ENCODE results near the gene TBATA.

Gene TBATA

DNA sequence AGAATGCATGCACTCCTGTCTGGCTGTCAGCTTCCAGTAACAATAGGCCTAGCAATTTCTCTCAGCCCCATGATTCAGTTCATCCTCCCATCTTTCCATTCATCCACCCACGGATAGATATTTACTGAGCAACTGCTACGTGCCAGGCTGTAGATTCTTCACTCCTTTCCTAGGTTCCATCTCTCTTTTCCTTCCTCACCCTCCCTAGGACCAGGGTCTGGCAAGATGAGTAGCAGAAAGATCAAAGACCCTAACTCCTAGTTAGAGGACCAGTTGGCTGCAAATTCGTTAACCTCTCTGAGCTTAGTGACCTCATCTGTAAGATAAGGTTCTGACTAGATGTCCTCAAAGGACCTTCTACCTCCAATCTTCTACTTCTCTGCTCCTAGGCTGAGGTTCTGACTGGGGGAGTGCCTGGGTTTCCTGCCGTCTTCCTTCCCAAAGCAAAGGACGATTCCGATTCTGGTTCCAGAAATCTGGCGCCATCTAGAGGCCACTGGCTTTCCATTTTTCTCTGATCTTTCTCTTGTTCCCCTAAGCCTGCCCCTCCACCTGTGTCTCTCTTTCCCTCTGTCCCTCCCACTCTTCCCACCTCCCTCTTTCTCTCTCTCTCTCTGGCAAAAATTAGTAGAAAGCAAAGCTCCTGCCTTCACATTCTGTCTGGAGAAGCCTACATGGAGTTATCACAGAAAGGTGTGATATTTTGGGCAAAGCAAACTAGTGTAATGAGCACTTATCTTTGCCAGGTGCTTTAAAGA lies 26.2 kb downstream of the TBATA start:
- H3K27me3 ChIP-seq (ENCODE audit: control insufficient read depth, insufficient read depth, low read length), result no peaks in the 10 kb centered on the region
- H3K4me1 ChIP-seq (ENCODE audit: control insufficient read depth, insufficient read depth, low read length), result peaks cover 17% of the 10 kb centered on the region
- H3K27ac ChIP-seq (ENCODE audit: low read depth, low read length), result no peak overlapping the region
- H3K4me3 ChIP-seq (ENCODE audit: low read depth, low read length), result no peak overlapping the region
- no peaks in the 10 kb centered on the region for H3K36me3 ChIP-seq (ENCODE audit: control insufficient read depth, insufficient read depth, low read length)
- H3K9me3 ChIP-seq (ENCODE audit: control insufficient read depth, insufficient read depth, low read length), result no peaks in the 10 kb centered on the region
- H3K9ac ChIP-seq (ENCODE audit: low read depth, low read length), result no peak overlapping the region

DNA sequence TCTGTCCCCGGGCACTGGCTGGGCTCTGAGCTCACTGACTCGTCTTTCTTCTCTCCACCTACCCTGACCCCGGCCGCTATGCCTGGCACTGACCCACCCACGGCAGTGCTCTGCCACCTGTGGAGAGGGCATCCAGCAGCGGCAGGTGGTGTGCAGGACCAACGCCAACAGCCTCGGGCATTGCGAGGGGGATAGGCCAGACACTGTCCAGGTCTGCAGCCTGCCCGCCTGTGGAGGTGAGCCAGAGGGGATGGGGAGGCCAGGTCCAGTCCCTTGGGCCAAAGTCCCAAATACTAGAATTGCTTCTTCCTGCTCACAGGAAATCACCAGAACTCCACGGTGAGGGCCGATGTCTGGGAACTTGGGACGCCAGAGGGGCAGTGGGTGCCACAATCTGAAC lies 27.3 kb downstream of the TBATA start:
- Histone ChIP-seq H3K9ac (ENCODE audit: low read depth, low read length) (no peak overlapping the region), H3K36me3 (ENCODE audit: control insufficient read depth, insufficient read depth, low read length) (no peaks in the 10 kb centered on the region), H3K4me3 (ENCODE audit: low read depth, low read length) (no peak overlapping the region), H3K27ac (ENCODE audit: low read depth, low read length) (no peak overlapping the region), H3K27me3 (ENCODE audit: control insufficient read depth, insufficient read depth, low read length) (no peaks in the 10 kb centered on the region), H3K4me1 (ENCODE audit: control insufficient read depth, insufficient read depth, low read length) (peaks cover 17% of the 10 kb centered on the region), H3K9me3 (ENCODE audit: control insufficient read depth, insufficient read depth, low read length) (no peaks in the 10 kb centered on the region)

DNA sequence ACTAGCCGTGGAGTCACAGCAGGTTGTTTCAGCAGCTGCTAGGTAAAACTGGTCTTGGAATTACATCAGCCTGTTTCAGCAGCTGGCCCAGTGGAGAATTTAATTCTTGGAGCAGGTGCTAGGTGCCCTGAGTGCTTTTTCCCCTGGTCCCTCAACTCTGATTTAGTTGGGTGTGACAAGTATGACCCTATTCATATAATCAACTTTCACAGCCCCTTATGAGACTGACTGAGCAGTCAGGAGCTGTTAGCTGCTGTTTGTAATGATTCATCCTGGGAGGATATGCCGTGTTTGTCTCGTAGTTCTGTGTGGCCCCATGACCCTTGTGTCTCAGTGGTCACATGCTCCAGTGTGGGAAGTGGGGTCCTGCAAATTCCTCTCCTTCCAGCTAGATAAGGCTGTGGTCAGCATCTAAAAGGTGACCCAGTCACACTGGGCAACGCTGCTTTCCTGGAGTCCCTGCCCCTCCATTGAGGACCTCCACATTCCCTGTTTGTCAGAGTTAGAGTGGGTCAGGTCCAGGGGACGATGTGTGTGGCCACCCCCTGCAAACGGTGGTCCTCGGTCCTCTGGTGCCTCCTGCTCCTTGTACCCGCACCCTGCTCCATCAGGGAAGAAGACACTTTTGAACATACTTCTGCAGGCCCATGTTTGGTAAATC lies 28.3 kb downstream of the TBATA start:
- Histone ChIP-seq H3K9ac (ENCODE audit: low read depth, low read length) (no peak overlapping the region), H3K4me3 (ENCODE audit: low read depth, low read length) (no peak overlapping the region), H3K27ac (ENCODE audit: low read depth, low read length) (no peak overlapping the region), H3K4me1 (ENCODE audit: control insufficient read depth, insufficient read depth, low read length) (peaks cover 17% of the 10 kb centered on the region), H3K36me3 (ENCODE audit: control insufficient read depth, insufficient read depth, low read length) (no peaks in the 10 kb centered on the region), H3K27me3 (ENCODE audit: control insufficient read depth, insufficient read depth, low read length) (no peaks in the 10 kb centered on the region), H3K9me3 (ENCODE audit: control insufficient read depth, insufficient read depth, low read length) (no peaks in the 10 kb centered on the region)

DNA sequence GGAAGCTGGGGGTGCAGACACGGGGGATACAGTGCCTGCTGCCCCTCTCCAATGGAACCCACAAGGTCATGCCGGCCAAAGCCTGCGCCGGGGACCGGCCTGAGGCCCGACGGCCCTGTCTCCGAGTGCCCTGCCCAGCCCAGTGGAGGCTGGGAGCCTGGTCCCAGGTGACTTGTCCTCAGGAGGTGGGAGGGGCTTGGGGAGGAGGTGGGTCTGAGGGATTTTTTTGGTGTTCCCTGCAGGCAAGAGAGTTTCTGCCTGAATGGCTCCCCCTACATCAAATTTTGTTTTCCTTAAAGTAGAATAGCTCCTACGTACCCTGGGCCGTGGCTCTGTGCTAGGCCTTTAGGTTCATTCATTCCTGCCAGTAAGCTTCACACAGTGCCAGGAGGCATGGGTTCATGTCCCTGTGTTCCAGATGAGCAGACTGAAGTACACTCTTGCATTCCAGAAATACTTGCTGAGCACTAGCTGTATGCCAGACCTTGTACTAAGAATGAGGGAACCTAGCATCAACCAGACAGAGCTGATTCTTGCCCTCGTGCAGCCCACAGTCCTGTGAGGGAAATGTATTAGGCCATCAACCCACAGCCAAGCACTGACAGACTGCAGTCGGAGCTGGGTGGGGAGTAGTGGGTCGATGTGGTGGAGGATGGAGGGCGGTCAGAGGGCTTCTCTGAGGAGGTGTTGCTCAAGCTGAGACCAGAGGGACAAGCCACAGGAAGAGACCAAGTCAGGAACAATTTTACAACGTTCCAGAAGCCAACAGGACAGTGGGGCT lies 31.1 kb downstream of the TBATA start:
- Histone ChIP-seq H3K4me3 (ENCODE audit: low read depth, low read length) (no peak overlapping the region), H3K4me1 (ENCODE audit: control insufficient read depth, insufficient read depth, low read length) (0 out of 2 replicates have a peak, but pooled peaks cover 3% of the 10 kb centered on the region), H3K9ac (ENCODE audit: low read depth, low read length) (no peak overlapping the region), H3K27me3 (ENCODE audit: control insufficient read depth, insufficient read depth, low read length) (no peaks in the 10 kb centered on the region), H3K36me3 (ENCODE audit: control insufficient read depth, insufficient read depth, low read length) (no peaks in the 10 kb centered on the region), H3K27ac (ENCODE audit: low read depth, low read length) (no peak overlapping the region), H3K9me3 (ENCODE audit: control insufficient read depth, insufficient read depth, low read length) (no peaks in the 10 kb centered on the region)

DNA sequence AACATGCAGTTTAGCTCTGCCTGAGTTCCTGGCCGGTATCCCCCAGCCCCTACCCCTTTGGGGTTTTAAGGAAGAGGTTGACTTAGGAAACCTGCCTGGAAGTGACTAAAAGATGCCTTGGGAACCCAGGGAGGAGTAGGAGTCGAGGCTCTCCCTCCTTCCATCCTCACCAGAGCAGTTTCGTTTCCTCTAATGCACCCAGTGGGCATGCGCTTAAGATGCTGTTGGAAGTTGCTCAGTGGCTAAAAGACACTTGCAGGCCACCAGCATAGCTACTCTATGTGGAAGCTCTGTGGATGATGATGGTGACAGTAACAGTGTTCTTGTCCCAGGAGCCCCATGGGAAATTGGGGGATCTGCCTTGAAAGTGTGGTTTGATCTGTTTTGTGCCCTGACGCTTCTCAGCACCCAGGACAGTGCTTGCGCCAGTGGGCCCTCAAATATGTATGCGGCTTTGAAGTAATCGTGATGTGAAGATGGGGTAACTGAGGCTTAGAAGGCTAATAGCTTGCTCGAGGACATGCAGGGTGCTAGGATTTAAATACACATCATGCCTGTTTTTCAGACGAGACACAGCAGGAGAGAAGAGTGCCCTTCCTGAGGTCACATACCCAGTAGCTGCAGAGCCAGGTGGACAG lies 32.0 kb downstream of the TBATA start:
- H3K4me3 ChIP-seq (ENCODE audit: low read depth, low read length), result no peak overlapping the region
- H3K4me1 ChIP-seq (ENCODE audit: control insufficient read depth, insufficient read depth, low read length), result no peaks in the 10 kb centered on the region
- no peaks in the 10 kb centered on the region for H3K9me3 ChIP-seq (ENCODE audit: control insufficient read depth, insufficient read depth, low read length)
- no peak overlapping the region for H3K27ac ChIP-seq (ENCODE audit: low read depth, low read length)
- no peak overlapping the region for H3K9ac ChIP-seq (ENCODE audit: low read depth, low read length)
- H3K27me3 ChIP-seq (ENCODE audit: control insufficient read depth, insufficient read depth, low read length), result no peaks in the 10 kb centered on the region
- no peaks in the 10 kb centered on the region for H3K36me3 ChIP-seq (ENCODE audit: control insufficient read depth, insufficient read depth, low read length)

DNA sequence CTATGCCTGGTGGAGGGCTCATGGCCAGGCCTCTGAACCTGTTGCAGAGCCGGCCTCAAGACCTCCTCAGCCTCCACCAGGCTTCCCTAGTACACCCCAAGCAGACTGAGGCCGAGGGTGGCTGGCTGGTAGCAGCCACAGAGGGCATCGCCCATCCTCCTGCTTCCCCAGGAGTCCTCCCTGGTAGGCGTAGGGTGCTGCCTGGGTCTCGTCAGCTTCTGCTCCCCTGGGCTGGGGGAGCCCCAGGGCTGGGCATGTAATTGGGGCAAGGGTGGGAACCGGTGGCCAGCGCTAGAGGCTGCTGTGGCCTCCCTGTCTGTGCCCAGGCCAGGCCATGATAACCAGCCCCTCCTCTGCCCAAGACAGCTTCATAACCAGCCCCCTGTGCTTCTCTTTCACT lies 32.6 kb downstream of the TBATA start:
- no peaks in the 10 kb centered on the region for H3K36me3 ChIP-seq (ENCODE audit: control insufficient read depth, insufficient read depth, low read length)
- H3K27me3 ChIP-seq (ENCODE audit: control insufficient read depth, insufficient read depth, low read length), result no peaks in the 10 kb centered on the region
- no peaks in the 10 kb centered on the region for H3K4me1 ChIP-seq (ENCODE audit: control insufficient read depth, insufficient read depth, low read length)
- H3K9ac ChIP-seq (ENCODE audit: low read depth, low read length), result no peak overlapping the region
- no peak overlapping the region for H3K4me3 ChIP-seq (ENCODE audit: low read depth, low read length)
- no peak overlapping the region for H3K27ac ChIP-seq (ENCODE audit: low read depth, low read length)
- no peaks in the 10 kb centered on the region for H3K9me3 ChIP-seq (ENCODE audit: control insufficient read depth, insufficient read depth, low read length)

DNA sequence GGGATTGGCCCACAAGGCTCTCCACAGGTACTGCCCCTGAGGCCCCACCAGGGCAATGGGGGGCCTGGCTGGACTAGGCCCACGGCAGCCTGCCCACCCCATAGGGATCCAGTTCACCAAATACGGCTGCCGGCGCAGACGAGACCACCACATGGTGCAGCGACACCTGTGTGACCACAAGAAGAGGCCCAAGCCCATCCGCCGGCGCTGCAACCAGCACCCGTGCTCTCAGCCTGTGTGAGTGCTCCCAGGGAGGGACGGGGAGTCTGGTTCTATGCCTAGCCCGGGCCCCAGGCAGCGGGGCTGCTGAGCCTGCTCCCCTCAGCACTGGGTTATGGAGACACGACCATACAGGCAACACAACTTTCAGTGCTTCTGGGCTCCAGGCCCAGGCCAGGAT lies 33.2 kb downstream of the TBATA start:
- Histone ChIP-seq H3K9me3 (ENCODE audit: control insufficient read depth, insufficient read depth, low read length) (no peaks in the 10 kb centered on the region), H3K9ac (ENCODE audit: low read depth, low read length) (no peak overlapping the region), H3K36me3 (ENCODE audit: control insufficient read depth, insufficient read depth, low read length) (no peaks in the 10 kb centered on the region), H3K4me3 (ENCODE audit: low read depth, low read length) (no peak overlapping the region), H3K27ac (ENCODE audit: low read depth, low read length) (no peak overlapping the region), H3K27me3 (ENCODE audit: control insufficient read depth, insufficient read depth, low read length) (no peaks in the 10 kb centered on the region), H3K4me1 (ENCODE audit: control insufficient read depth, insufficient read depth, low read length) (no peaks in the 10 kb centered on the region)

DNA sequence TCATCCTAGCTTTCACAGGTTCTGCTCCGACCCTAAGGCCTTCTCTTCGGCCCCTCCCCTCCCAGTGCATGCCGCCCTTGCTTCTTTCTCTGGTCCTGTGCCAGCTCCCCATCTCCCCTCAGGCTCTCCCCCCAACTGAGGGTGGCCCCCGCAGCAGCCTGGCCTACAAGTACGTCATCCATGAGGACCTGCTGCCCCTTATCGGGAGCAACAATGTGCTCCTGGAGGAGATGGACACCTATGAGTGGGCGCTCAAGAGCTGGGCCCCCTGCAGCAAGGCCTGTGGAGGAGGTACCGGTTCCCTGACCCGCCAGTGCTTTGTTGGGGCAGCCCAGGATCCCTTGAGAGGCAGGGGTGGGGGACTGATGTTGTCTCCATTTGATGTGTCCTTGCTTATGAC lies 33.8 kb downstream of the TBATA start:
- Histone ChIP-seq H3K27me3 (ENCODE audit: control insufficient read depth, insufficient read depth, low read length) (no peaks in the 10 kb centered on the region), H3K9me3 (ENCODE audit: control insufficient read depth, insufficient read depth, low read length) (no peaks in the 10 kb centered on the region), H3K9ac (ENCODE audit: low read depth, low read length) (no peak overlapping the region), H3K4me3 (ENCODE audit: low read depth, low read length) (no peak overlapping the region), H3K36me3 (ENCODE audit: control insufficient read depth, insufficient read depth, low read length) (no peaks in the 10 kb centered on the region), H3K4me1 (ENCODE audit: control insufficient read depth, insufficient read depth, low read length) (no peaks in the 10 kb centered on the region), H3K27ac (ENCODE audit: low read depth, low read length) (no peak overlapping the region)

DNA sequence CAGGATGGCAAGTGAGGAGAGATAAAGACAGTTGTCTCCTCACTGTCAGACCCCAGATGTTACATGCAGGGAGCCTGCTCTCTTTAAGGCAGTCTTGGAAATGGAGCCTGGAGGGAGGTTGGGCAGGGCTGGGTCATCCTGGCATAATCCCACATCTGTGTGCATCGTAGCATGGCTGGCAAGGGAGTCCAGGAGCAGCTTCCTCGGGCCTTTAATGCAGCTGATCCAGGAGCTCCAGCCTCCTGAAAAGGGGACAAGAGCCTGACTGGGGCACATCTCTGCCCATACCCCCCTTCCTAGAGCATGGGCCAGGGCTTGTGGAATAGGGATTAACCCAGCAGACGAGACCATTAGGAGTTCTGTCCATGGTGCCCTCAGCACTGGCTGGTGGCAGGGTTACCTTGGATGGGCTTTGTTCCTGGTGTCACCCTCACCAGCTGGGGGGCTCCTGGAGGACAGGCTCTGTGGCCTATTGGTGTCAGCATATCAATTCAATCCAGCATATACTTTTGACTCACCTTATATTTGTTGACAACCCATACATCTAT lies 34.9 kb downstream of the TBATA start:
- Histone ChIP-seq H3K36me3 (ENCODE audit: control insufficient read depth, insufficient read depth, low read length) (no peaks in the 10 kb centered on the region), H3K9me3 (ENCODE audit: control insufficient read depth, insufficient read depth, low read length) (no peaks in the 10 kb centered on the region), H3K27me3 (ENCODE audit: control insufficient read depth, insufficient read depth, low read length) (no peaks in the 10 kb centered on the region), H3K27ac (ENCODE audit: low read depth, low read length) (no peak overlapping the region), H3K9ac (ENCODE audit: low read depth, low read length) (no peak overlapping the region), H3K4me3 (ENCODE audit: low read depth, low read length) (no peak overlapping the region), H3K4me1 (ENCODE audit: control insufficient read depth, insufficient read depth, low read length) (no peaks in the 10 kb centered on the region)

DNA sequence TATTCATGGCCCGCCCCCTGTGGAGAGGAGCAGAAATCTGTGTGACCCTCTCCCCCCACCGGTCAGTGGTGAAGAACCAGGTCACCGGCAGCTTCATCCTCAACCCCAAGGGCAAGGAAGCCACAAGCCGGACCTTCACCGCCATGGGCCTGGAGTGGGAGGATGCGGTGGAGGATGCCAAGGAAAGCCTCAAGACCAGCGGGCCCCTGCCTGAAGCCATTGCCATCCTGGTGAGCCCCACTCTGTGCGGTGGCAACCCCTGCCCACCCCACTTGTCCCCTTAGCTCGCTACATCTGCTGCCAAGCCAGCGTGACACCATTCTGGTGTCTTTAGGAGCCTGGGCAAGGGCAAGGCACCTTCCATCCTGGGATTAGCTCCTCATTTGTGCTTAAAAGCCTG lies 35.4 kb downstream of the TBATA start:
- H3K27me3 ChIP-seq (ENCODE audit: control insufficient read depth, insufficient read depth, low read length), result no peaks in the 10 kb centered on the region
- no peak overlapping the region for H3K4me3 ChIP-seq (ENCODE audit: low read depth, low read length)
- no peaks in the 10 kb centered on the region for H3K4me1 ChIP-seq (ENCODE audit: control insufficient read depth, insufficient read depth, low read length)
- H3K9ac ChIP-seq (ENCODE audit: low read depth, low read length), result no peak overlapping the region
- no peaks in the 10 kb centered on the region for H3K9me3 ChIP-seq (ENCODE audit: control insufficient read depth, insufficient read depth, low read length)
- H3K27ac ChIP-seq (ENCODE audit: low read depth, low read length), result no peak overlapping the region
- H3K36me3 ChIP-seq (ENCODE audit: control insufficient read depth, insufficient read depth, low read length), result no peaks in the 10 kb centered on the region

All from HUES48 (cell line).